Astrocyte of the spinal cord (primary cell): ENCODE results near the gene C2CD4A.

Source experiments
- DNase-seq: peaks from one replicate; pipeline ENCODE4 v3.0.0; 2011; ENCODE audit warnings: low read depth, low spot score
- H3K4me3 ChIP-seq: 2 replicates; pipeline ENCODE4 v1.5.1; 2011; ENCODE audit warnings: low read depth, mild to moderate bottlenecking, low read length, moderate library complexity
- in situ Hi-C: cut with HindIII; loops from 2 replicates; pipeline ENCODE4 v1.10.0; 2017; ENCODE audit warnings: low sequenced_read_pairs
- TF ChIP-seq, protein P1 (sequence below): IDR thresholded peaks from 2 replicates; pipeline ENCODE4 v1.5.1; 2012; ENCODE audit warnings: low read depth, mild to moderate bottlenecking, low read length, inconsistent platforms

C2CD4A gene

DNA sequence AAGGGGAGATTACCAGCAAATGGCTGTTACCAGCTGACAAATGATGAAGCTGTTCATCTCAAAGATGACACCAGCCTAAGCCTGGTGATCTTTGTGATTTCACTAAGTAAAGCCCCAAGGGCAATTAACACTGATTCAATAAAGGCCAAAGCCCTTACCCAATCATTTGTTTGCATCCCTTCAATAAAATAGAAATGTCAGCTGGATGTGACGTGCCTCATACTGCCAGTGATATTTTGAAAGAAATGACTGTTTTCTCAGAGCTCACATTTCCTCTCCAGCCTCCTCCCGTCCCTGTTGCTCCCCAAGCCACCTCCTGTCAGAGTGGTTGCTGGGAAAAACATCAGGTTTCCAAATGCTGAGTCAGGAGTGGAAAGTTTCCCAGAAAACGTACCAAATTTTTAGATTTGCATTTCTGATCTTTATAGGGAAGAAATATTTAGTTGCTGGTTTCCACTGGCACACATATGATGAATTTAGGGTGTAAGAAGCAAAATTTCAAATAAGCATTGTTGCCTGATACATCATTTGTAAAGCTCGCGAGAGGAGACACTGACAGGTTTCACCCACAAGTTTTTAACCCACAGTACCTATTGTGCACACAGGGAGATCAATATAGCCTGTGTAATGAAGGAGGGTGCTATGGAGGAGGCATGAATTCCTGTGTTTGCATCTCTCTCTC, 21.0 kb downstream of the C2CD4A start:
- peak; percentile 27 for DNase-seq
- TF ChIP-seq, protein P1, sequence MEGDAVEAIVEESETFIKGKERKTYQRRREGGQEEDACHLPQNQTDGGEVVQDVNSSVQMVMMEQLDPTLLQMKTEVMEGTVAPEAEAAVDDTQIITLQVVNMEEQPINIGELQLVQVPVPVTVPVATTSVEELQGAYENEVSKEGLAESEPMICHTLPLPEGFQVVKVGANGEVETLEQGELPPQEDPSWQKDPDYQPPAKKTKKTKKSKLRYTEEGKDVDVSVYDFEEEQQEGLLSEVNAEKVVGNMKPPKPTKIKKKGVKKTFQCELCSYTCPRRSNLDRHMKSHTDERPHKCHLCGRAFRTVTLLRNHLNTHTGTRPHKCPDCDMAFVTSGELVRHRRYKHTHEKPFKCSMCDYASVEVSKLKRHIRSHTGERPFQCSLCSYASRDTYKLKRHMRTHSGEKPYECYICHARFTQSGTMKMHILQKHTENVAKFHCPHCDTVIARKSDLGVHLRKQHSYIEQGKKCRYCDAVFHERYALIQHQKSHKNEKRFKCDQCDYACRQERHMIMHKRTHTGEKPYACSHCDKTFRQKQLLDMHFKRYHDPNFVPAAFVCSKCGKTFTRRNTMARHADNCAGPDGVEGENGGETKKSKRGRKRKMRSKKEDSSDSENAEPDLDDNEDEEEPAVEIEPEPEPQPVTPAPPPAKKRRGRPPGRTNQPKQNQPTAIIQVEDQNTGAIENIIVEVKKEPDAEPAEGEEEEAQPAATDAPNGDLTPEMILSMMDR: no peak
- in situ Hi-C loops: no loop called here
- H3K4me3 ChIP-seq: no peak overlapping the region

DNA sequence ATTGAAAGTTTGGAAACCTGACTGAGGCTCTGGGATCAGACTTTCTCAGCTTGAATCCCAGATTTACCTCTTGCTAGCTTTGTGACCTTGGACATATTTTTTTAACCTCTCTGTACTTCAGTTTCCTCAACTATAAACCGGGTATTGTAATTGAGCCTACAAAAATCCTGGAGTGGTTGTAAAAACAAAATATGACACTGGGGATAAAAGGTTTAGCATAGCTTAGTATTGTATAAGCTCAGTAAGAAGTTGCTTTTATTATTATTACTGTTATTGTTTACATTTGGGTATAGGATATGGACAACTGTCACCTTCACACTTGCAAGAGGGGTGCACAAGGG, 21.5 kb downstream of the C2CD4A start:
- TF ChIP-seq, protein P1: no peak
- DNase-seq: no peak
- in situ Hi-C loops: no loop called here
- H3K4me3 ChIP-seq: no peak overlapping the region

DNA sequence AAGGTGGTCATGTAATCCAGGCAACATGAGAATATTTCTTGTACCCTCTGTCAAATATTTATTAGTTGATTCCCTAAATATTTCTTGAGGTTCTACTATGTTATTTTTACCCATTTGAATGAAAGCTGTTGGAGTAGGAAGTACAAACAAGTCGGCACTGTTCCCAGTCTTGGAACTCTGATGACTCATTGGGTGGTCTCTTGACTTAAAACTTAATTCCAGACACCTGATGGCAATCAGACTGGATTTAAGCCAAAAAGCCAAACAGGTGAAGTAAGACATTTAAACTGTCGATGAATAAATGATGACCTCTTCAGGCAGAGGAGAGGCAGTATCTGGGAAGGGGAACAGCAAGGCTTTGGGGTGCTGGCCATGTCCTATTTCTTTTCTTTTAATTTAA, 22.8 kb downstream of the C2CD4A start:
- in situ Hi-C loops: no loop called here
- DNase-seq: no peak
- H3K4me3 ChIP-seq: no peak overlapping the region
- TF ChIP-seq, protein P1: no peak

DNA sequence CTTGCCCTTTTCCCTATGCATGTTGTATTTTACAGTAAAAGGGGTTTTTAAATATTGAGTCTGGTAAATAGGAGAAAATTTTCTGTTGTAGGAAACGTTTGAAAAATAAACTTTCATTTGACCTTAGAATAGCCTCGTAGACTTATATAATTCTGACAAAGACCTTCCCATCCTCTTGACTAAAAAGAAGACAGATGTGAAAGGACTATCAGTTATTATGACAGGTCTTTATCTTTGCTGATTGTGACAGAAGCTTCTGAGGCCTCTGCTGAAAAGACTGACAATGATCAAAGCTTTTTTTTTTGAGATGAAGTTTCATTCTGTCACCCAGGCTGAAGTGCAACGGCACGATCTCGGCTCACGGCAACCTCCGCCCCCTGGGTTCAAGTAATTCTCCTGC, 24.2 kb downstream of the C2CD4A start:
- H3K4me3 ChIP-seq: no peak overlapping the region
- TF ChIP-seq, protein P1: no peak
- in situ Hi-C loops: no loop called here

DNA sequence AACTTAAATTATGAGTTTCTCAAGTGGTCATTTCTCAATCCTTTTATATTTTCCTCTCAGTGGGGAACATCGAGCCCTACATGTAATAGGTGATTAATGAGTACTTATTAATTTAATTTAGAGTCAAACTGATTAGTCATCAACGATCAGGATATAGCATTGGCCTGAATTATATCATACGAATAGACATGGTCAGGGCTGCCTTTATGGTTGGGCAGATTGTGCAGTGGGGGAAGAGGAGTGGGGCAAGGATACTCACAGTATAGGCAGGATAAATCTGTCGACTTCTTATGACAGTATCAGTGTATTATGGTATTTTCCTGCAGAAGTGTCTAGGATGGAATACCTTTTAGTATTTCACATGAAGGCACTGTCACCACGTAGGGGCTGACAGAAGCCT, 27.0 kb downstream of the C2CD4A start:
- TF ChIP-seq, protein P1: no peak

More for the DNA sequence above, 24.2 kb downstream of the C2CD4A start:
- no peak for DNase-seq

DNA sequence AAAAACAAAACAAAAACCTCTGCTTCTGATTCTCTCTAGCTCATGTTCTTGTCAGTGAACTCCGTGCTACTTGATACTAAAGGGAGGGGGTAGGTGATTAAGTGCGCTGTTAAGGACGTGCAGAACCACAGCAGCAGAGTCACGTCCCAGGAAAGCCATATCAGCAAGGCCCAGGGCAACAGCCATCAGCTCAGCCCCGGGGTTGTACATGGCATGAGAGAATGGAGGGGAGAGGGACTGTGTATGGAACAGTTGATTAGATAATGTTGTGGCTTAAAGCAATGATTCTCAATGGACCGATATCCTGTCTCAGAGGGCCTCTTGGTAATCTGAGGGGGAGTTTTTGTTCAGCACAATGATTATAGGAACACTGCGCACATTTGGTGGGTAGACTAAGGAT, 27.6 kb downstream of the C2CD4A start:
- DNase-seq: no peak
- in situ Hi-C loops: no loop called here
- TF ChIP-seq, protein P1: no peak

More for the DNA sequence above, 27.0 kb downstream of the C2CD4A start:
- no peak for DNase-seq
- no peak overlapping the region for H3K4me3 ChIP-seq
- in situ Hi-C loops: no loop called here

More for the DNA sequence above, 27.6 kb downstream of the C2CD4A start:
- no peak overlapping the region for H3K4me3 ChIP-seq
